Body of pancreas (tissue), 4 donors: ENCODE data around the gene TGFB1I1. TPM values are rescaled to one million over a fixed set of nuclear protein-coding genes. Genes with fewer than 3 reads are reported as not detected.

Experiments used
- ATAC-seq: fragments of 150-250 bp; one replicate; pipeline ENCODE4 v1.9.1; 2016
- DNase-seq, 4 donors: peaks; one replicate each; pipeline ENCODE4 v3.0.0-alpha.2; 2019
- H3K27ac ChIP-seq, 4 donors: fragments of 200-600 bp; sonication (generic); 1 replicate in 3 of 4; 2 replicates in 1 of 4; pipeline versions ENCODE4 v1.5.1 to v1.6.1; 2016 to 2019; ENCODE audit warnings: mild to moderate bottlenecking in 1 of 4, mixed read lengths in 1 of 4, moderate library complexity in 1 of 4
- H3K27me3 ChIP-seq, 2 donors: fragments of 200-600 bp; sonication (generic); one replicate each; pipeline ENCODE4 v1.6.0; 2016; ENCODE audit warnings: mild to moderate bottlenecking in 1 of 2
- H3K36me3 ChIP-seq, 2 donors: fragments of 200-600 bp; sonication (generic); replicated peaks in 1 of 2; 2 replicates each; pipeline ENCODE4 v1.5.1; 2016; ENCODE audit warnings: low read depth in 2 of 2; ENCODE audit not compliant: insufficient read depth in 1 of 2
- H3K4me1 ChIP-seq: fragments of 200-600 bp; sonication (generic); one replicate; pipeline ENCODE4 v1.6.0; 2016
- H3K4me3 ChIP-seq, 2 donors: fragments of 200-600 bp; sonication (generic); 1 replicate in 1 of 2; 2 replicates in 1 of 2; pipeline ENCODE4 v1.5.1; 2016 to 2019
- H3K9me3 ChIP-seq, 3 donors: fragments of 200-600 bp; sonication (generic); 1 replicate in 2 of 3; 2 replicates in 1 of 3; pipeline ENCODE4 v1.5.1; 2016
- POLR2A ChIP-seq, 3 donors: fragments of 450-650 bp; IDR thresholded peaks; one replicate each; pipeline ENCODE4 v1.6.1; 2016; ENCODE audit warnings: antibody characterized with exemption in 3 of 3, mild to moderate bottlenecking in 2 of 3
- WGBS, 2 donors: methylation state at CpG; one replicate each; pipeline ENCODE4 v1.1.5; 2017; 5-methylcytosine and 5-hydroxymethylcytosine counted together
- intact Hi-C: fragments of 100-400 bp; cut with DNase I; formaldehyde crosslinking; loops from one replicate; pipeline ENCODE4 v1.15.1; 2023
- total RNA-seq, 2 donors: library from RNA; depleted of rRNA; stranded (reverse); fragments of >200 nt; gene quantifications; one replicate each; pipeline ENCODE4 v1.1.0, GENCODE V29; 2016
- TF ChIP-seq, protein P1 (sequence below), 7 experiments: fragments of 450-650 bp in 4 of 7; fragments of 200-600 bp in 3 of 7; sonication (generic) in 3 of 7; IDR thresholded peaks; one replicate each; pipeline ENCODE4 v1.5.1; 2016 to 2019; ENCODE audit warnings: antibody characterized with exemption in 7 of 7

The TGFB1I1 gene
- total RNA-seq, 2 donors from 2014 or later: 8.6 to 16.6 TPM

DNA sequence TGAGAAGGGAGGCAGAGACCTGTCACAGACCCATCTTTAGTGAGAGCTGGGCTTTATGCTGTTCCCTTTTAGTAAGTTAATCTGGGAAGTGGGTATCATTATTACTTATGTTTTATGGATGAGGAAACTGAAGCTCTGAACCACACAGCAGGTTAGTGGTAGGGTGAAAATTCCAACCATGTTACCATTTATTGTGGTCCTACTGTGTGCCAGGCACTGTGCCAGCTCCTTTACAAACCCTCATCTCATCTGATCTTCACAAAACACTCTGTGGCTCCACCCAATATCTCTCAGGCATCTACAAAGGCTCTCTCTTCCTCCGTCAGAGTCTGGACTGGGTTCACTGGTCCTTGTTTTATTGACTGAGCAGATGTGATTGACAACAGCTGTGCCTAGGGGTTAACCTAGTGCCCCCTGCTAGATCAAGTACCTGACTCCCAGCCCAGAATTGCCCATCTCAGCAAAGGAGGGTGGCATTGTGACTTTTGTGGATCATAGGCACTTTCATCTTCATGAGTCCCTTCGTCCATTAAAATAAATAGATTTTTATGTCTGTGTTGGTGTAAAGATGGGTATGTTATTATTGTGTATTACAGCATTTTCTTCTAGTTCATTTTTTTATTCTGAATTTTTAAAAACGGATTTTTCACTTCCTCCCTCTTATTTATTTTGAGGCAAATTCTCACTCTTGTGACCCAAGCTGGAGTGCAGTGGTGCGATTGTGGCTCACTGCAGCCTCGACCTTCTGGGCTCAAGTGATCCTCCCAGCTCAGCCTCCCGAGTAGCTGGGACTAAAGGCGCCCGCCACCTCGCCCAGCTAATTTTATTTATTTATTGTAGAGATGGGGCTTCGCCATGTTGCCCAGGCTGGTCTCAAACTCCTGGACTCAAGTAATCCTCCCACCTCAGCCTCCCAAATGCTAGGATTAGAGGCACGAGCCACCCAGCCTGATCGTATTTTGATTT lies 3.1 kb downstream of the TGFB1I1 start:
- WGBS, 2 donors: 86 to 90% methylated on average over 12 of the region's 12 CpGs
- DNase-seq: no peak
- H3K27ac ChIP-seq: no peak overlapping the region
- TF ChIP-seq, protein P1, sequence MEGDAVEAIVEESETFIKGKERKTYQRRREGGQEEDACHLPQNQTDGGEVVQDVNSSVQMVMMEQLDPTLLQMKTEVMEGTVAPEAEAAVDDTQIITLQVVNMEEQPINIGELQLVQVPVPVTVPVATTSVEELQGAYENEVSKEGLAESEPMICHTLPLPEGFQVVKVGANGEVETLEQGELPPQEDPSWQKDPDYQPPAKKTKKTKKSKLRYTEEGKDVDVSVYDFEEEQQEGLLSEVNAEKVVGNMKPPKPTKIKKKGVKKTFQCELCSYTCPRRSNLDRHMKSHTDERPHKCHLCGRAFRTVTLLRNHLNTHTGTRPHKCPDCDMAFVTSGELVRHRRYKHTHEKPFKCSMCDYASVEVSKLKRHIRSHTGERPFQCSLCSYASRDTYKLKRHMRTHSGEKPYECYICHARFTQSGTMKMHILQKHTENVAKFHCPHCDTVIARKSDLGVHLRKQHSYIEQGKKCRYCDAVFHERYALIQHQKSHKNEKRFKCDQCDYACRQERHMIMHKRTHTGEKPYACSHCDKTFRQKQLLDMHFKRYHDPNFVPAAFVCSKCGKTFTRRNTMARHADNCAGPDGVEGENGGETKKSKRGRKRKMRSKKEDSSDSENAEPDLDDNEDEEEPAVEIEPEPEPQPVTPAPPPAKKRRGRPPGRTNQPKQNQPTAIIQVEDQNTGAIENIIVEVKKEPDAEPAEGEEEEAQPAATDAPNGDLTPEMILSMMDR (IDR thresholded peaks at IDR 0.05): no peak
- TF ChIP-seq POLR2A (IDR thresholded peaks at IDR 0.05): no peak
- intact Hi-C loops: no loop called here
- H3K9me3 ChIP-seq: no peaks in the 10 kb centered on the region
- H3K4me3 ChIP-seq: no peak overlapping the region
- no peaks in the 10 kb centered on the region for H3K36me3 ChIP-seq
- ATAC-seq: no peak
- H3K4me1 ChIP-seq: peaks cover 35% of the 10 kb centered on the region
- H3K27me3 ChIP-seq: no peaks in the 10 kb centered on the region

DNA sequence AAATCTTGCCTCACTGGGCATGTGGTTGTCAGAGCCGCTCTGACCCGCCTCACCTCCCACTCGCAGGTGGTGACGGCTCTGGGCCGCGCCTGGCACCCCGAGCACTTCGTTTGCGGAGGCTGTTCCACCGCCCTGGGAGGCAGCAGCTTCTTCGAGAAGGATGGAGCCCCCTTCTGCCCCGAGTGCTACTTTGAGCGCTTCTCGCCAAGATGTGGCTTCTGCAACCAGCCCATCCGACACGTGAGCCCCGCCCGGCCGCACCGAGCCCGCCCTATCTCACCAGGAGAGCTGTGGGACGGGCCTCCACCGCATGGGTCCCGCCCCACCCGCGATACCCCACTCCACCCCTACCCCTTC lies 4.0 kb downstream of the TGFB1I1 start:
- peak overlapping the region; percentile 87 to 94 (median 89) for H3K27ac ChIP-seq
- intact Hi-C loops: no loop called here

DNA sequence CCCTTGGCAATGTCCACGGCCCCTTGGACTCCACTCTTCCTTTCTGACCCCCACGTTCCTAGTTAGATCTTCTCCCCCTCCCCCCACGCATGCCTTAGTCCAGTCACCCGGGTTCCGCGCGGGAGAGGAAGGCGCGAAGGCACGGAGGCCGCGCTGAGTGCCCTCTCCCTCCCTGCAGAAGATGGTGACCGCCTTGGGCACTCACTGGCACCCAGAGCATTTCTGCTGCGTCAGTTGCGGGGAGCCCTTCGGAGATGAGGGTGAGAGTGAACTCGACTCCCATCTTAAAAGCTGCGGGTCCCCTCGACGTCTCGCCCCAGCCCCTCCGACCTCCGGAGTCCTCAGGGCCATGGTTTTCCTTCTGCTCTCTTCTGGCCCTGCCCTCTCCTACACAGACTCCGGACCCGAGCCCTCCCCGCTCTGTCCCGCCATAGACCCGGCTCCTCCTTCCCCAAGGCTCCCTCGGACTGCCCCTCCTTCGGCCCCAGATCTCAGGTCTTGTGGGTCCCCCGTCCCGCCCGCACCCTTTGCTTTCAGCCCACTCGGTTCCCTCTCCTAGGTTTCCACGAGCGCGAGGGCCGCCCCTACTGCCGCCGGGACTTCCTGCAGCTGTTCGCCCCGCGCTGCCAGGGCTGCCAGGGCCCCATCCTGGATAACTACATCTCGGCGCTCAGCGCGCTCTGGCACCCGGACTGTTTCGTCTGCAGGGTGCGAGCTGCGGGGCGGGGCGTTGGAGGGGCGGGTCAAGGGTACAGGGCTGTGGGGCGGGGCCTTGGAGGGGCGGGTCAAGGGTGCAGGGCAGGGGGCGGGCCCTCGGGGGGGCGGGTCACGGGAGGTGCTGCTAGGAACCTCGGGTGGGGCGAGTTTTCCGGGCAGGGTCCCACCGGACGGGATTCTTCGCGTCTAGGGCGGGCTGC lies 4.6 kb downstream of the TGFB1I1 start:
- Histone ChIP-seq H3K36me3 (no peaks in the 10 kb centered on the region), H3K4me1 (peaks cover 33% of the 10 kb centered on the region), H3K4me3 (peak overlapping the region; percentile 55 to 60), H3K9me3 (no peaks in the 10 kb centered on the region), H3K27ac (peak overlapping the region; percentile 87 to 94 (median 89)), H3K27me3 (no peaks in the 10 kb centered on the region)
- intact Hi-C loops: no loop called here
- DNase-seq (peak; percentile 90 to 94 (median 94)), ATAC-seq (peak; percentile 76)
- TF ChIP-seq POLR2A (IDR thresholded peaks at IDR 0.05): peak; percentile 49 to 53 (median 51)
- TF ChIP-seq, protein P1 (IDR thresholded peaks at IDR 0.05): no peak
- 6 to 7% methylated on average over 42 to 52 of the region's 68 CpGs for WGBS, 2 donors

More for the DNA sequence above, 4.0 kb downstream of the TGFB1I1 start:
- Histone ChIP-seq H3K4me1 (peaks cover 35% of the 10 kb centered on the region), H3K27me3 (no peaks in the 10 kb centered on the region), H3K9me3 (no peaks in the 10 kb centered on the region), H3K4me3 (no peak overlapping the region), H3K36me3 (no peaks in the 10 kb centered on the region)
- TF ChIP-seq POLR2A (IDR thresholded peaks at IDR 0.05): no peak
- TF ChIP-seq, protein P1 (IDR thresholded peaks at IDR 0.05): no peak
- DNase-seq (no peak), ATAC-seq (no peak)
- 14 to 25% methylated on average over 4 to 26 of the region's 26 CpGs for WGBS, 2 donors

DNA sequence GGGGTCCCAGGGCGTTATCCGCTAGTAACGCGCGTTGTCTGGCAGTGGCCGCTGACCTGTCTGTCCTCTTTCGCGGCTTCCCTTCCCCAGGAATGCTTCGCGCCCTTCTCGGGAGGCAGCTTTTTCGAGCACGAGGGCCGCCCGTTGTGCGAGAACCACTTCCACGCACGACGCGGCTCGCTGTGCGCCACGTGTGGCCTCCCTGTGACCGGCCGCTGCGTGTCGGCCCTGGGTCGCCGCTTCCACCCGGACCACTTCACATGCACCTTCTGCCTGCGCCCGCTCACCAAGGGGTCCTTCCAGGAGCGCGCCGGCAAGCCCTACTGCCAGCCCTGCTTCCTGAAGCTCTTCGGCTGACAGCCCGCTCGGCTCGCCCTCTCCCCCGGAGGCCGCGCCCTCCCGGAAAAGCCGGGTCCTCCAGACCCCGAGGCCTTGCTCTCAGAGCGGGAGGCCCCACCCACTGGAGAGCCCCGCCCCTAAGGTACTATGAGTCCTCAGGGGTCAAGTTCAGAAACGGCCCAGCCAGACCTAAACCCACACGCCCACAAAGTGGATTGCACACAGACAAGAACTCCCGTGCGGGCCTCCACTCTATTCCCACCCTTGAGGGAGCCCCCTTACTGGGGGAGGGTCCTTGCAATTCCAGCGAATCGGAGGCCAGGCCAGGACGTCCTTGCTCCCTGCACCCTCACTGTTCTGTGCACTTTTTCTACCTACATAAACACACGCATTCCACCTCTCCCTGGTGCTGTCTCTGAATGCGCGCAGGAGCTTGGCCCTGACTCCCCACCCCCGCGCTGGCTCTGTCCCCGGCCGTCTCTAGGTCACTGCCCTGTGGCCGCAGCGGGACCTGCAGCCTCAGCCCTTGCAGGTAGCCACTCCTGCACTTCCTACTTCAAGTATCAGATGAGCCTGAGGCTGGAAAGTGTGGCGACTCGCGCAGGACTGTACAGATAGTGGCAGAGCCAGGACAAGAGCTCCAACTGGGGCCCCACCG lies 5.6 kb downstream of the TGFB1I1 start:
- WGBS, 2 donors: 1 to 6% methylated on average over 18 to 67 of the region's 67 CpGs

More for the DNA sequence above, 5.6 kb downstream of the TGFB1I1 start:
- Histone ChIP-seq H3K36me3 (no peaks in the 10 kb centered on the region), H3K4me1 (peaks cover 26% of the 10 kb centered on the region), H3K27me3 (no peaks in the 10 kb centered on the region), H3K27ac (peak overlapping the region; percentile 87 to 94 (median 89)), H3K4me3 (peak overlapping the region; percentile 29 to 55), H3K9me3 (no peaks in the 10 kb centered on the region)
- intact Hi-C loops: no loop called here
- DNase-seq (peak; percentile 82 to 88 (median 88)), ATAC-seq (peak; percentile 71)
- TF ChIP-seq, protein P1 (IDR thresholded peaks at IDR 0.05): peak in 6 of 7 experiments; percentile 40 to 76 (median 68)
- peak; percentile 37 to 58 (median 50) for TF ChIP-seq POLR2A (IDR thresholded peaks at IDR 0.05)
